NCI-H526 (cell line): ENCODE measurements around the gene SACS.
"Not testable (repeated sequence)": the region's sequence is repeated elsewhere in the genome, so short reads cannot be mapped to it uniquely, and the experiment has no call there.

Source experiments
- DNase-seq, 2 experiments: peaks; one replicate each; lab custom pipeline; 2025; lab: John Stamatoyannopoulos, UW

The SACS gene

DNA sequence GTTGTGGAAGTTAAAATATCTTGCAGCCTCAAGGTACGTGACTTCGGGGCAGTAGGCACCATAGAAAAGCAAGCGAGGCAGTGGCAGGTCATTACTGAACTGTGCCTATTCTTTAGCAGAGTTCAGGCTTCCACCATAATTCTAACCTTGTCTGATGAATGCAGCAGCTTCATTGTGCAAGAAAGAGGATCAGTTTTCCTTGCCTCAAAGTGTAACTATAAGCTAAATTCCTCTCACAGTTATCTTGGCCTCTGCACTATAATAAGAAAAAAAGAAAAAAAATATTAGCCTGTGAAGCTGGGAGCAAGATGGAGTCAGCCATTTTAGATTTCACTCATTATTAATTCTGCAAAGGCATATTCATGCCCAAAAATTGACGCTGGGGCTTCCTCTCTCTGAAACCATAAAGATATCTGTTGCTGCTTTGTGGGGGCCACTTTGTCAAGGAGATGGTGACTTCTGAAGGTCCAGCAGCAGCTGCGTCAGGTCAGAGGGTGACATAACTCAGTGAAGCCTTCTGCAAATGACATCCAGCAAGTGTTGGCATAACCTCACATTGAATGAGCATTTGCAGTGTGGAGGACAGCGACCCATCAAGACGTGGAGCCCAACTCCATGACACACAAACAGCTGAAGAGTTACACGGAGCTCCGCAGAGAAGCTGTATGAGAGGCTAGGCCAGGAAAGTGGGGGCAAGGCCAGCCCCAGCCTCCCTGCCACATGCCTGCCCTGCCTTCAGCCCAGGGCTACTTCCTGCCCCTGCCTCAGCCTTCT, 23.1 kb upstream of the SACS start:
- no peak for DNase-seq

DNA sequence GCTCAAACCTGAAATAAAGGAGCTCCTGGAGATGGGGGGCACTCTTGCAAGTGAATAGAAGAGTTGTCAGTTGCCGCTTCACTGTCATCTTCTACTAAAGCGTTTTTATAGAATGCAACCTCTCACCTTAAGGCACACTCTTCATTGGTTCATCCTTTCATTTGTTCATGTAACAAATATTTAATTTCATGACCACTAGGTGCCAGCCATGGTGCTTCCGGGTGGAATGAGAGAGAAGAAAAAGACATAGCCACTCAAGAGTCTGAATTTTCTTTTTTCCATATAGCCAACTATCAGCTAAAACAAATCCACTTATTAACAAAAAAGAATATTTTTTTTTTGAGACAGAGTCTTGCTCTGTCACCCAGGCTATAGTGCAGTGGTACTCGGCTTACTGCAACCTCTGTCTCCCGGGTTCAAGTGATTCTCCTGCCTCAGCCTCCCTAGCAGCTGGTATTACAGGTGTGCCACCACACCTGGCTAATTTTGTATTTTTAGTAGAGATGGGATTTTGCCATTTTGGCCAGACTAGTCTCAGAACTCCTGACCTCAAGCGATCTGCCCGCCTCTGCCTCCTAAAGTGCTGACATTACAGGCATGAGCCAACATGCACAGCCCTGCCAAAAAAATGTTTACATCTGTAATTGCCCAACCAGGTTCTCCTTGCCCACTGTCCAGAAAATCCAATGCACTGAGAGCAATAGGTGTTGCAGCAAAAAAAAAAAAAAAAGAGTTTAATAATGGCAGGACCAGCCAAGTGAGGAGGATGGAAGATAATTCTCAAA, 22.1 kb upstream of the SACS start:
- DNase-seq = no peak

DNA sequence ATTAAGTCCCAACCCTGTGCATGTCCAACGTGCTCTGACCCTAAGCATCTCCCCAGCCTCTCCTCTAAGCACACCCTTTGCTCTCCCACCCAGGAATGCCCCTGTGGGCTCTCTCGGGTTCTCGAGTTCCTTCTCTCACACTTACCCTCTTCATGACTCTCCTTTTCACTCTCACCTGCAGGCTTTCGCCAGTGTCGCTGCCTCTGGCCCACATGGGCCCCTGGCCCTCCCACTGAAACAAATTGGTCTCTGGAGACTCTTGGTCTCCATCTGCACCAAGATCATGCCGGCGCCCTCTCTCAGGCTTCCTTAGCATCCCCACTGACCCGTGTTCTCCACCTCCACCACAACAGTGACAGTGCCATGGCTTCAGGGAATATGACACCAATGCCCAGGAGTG, 19.6 kb upstream of the SACS start:
- no peak for DNase-seq

DNA sequence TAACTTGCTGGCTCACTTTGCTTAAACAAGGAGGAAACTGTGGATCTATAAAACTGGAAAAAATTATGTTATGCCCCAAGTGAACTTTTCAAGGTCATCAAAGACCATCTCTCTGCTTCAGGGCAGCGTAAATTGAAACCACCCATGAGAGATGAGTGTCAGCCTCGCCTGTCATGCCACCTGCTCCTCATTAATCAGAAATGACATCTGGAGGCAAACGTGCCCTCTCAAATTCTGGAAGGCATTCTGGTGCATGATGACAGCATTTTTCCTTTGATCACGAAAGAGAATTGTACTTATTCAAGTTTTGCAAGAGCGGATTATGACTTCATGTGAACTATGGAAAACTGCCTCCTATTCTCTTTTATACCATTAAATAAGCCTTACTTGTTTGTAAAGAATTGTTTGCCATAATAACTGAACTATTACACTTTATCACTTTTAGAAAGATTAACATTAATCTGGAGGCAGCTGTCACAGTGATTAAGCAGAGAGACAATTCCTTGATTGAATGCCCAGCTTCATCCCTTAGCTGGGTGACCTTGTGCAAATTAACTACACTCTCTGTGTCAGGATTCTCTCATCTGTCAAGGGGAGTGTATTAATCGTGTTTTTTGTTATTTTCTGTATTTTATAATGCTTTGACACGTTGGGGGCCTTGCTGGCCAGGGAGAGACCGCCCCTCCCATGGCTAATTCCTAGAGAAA, 17.0 kb upstream of the SACS start:
- DNase-seq = peak; percentile 36 to 72

DNA sequence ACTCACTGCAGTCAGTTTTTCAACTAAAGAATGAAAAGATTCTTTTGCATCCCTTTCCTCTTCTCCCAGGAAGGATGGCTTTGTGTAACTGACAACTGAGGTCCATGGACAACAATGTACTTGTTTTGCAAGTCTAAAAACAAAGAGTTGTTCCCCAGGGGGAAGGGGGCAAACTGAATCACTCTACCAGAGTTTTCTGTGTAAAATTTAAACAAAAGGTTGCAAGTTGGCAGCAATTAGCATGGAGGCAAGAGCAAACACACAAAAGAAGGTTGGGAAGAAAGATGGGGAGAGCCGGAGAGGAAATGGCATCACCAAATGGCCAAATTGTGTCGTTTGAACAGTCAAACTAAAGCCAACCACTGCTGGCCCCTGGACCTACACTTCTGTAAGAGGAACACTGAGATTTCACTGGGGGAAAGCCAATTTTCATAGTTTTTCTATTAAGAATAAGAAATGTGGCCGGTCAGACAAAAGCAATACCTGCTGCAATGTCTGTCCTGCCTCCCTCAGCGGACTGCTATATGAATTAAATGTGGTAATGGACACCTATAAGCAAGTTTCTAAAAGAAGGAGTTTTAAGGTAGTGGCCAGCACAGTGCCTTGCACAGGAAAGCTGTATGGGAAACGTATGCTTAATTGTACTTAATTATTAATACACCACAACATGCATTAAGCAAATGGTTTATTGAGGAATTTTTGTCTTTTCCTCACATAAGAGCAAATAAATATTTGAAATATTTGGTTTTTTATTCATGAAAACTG, 16.1 kb upstream of the SACS start:
- DNase-seq = peak in 1 of 2 experiments; percentile 24

DNA sequence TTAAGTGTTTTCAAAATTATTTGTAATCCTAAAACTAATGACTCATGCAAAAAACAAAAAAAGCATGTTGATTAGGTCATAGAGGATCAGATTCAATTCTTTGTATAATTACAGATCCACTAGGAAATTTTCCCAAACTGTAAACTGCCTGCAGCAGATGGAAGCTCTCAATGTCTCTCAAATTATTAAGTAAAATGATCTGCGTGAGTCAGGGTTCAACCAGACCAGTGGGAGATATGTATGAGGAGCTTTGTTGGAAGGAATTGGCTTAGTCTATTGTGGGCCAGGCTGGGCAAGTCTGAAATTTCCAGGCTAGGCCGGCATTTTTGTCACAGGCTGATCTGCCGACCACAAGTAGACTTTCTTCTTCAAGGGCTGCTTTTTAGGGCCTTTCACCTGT, 14.4 kb upstream of the SACS start:
- no peak for DNase-seq

DNA sequence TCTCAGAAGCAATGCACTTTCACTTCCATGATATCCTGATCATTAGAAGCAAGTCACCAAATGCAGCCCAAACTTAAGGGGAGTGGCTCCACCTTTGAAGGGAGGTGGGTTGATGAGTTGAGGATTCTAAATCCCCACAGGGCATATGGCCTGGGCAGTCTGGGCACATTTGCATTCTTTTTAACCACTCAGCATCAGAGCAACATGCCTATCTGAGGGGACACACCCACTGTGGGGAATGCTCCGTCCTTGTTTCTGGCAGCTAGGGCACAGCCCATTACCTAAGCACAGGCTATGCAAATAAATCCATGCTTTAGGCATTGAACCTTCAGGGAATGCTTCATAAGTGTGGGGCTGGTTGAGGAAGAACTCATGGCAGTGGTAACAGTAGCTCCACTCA, 12.3 kb upstream of the SACS start:
- peak; percentile 90 to 95 for DNase-seq

DNA sequence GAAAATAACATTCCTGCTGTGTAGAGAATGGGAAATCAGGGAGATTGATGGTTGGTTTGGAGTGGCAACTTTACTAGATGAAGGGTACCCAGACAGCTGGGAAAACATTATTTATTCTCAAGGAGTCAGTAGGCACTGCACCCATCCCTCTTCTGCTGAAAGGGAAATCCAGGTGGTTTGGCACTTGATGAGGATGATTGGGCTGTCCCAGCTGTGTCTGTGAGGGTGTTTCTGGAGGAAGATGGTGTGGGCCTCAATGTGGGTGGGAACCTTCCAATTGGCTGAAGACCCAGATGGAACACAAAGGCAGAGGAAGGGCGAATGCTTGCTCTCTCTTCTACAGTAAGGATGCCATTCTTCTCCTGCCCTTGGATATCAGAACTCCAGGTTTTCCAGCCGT, 10.4 kb upstream of the SACS start:
- DNase-seq = no peak

DNA sequence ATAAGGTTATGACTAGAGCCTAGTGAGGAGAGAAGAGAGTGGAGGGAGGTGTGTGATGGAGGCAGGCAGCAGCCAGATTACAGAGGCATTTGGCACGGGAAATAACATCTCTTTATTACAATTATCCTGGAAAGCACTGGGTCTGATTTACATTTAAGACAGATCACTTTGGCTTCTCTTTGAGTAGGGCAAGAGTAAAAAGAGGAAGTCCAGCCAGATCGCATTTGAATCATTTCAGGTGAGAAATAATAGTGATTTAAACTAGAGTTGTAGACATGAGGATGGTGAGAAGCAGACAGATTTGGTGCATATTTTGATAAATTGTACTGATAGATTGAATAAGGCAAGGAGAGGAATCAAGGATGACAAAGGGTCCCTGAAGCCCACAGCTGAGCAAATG, 9.6 kb upstream of the SACS start:
- DNase-seq = no peak

DNA sequence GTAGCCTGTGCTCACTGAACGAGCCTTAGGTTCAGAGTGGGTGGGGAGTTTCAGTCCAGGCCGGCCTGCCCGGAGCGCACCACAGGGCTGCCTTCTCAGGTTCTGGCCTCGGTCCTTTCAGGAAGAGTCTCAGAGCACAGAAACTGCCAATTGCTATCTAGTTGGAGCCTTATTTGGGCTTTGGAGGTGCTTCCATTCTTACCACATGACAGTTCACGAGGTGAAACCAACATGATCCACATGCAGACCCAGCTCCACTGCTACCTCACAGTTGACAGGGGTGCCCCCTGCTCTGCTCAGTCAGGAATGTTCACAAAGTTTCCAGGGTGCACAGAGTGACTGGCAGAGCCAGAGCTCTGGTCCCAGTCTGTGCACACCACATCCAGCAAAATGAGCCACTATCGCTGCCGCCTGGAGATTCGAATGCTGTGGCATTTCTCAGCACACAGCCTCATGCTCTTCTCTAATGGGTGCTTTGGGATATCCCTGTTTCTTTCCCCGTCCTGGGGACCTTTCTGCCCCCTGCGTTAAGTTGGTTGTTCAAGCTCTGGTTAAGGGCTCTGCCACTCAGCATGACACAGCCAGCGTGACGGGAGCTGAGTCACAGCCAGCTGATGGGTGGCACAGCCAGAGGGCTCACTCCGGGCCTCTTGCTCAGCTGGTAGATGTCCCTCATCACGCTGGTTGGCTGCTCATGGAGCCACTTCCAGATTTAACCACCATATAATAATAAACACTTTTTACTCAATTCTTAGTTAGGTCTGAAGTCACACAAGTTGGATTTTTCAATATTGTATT, 7.5 kb upstream of the SACS start:
- no peak for DNase-seq

DNA sequence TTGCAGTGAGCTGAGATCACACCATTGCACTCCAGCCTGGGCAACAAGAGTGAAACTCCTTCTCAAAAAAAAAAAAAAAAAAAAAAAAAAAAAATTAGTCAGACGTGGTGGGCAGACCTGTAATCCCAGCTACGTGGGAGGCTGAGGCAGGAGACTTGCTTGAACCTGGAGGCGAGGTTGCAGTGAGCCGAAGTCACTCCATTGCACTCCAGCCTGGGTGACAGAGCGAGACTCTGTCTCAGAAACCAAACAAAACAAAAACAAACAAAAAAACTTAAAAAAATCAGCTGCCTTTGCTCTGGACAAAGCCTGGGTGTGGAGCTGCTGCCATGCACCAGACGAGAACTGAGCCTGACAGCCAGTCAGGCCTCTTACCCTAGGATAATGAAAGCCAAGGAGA, 6.8 kb upstream of the SACS start:
- not testable (repeated sequence) for DNase-seq

DNA sequence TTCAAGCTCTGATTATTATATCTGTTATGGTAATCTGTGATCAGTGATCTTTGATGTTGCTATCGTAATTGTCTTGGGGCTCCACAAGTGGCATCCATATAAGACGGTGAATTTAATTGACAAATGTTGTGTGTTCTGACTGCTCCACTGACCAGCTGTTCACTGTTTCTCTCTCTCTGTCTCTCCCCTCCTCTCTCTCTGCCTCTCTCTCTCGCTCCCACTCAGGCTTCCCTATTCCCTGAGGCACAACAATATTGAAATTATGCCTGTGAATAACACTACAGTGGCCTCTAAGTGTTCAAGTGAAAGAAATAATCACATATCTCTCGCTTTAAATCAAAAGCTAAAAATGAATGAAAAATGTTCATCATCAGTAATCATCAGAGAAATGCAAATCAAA, 4.4 kb upstream of the SACS start:
- DNase-seq = peak in 1 of 2 experiments; percentile 14

DNA sequence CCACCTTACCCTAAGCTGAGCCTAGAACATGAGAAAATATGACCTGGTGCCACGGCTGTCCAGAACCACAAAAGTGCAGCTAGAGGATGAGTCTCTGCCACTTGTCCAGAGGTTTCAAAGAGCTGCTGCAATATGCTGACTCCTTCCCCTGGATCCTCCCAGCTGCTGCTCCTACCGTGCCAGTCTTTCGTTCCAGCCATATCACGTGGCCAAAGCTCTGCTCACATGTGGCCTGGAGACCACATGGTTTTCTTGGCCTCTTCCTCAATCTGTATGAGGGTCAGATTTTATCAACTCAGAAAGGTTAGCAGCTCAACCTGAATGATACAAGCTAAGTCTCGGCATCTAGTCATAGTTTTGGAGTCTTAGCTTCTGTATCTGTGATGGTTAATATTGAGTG, 3.2 kb upstream of the SACS start:
- DNase-seq = no peak

DNA sequence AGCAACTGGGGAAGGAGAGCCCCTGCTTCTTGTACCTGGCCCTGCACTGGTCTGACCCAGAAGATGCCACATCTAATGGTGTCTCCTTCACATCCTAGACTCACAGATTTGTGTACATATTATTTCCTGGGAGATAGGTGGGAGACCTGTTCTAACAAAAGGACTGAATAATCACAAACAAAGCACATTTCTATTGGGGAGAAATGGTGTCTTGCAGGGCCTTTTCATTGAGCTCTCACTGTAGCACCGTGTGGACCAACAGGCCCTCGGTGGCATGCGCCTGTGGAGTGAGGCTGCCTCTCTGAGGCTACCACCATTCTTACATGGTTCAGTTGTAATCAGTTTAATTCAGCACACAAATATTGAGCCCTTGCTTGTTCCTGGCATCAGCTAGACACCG, 989 bp upstream of the SACS start:
- no peak for DNase-seq

DNA sequence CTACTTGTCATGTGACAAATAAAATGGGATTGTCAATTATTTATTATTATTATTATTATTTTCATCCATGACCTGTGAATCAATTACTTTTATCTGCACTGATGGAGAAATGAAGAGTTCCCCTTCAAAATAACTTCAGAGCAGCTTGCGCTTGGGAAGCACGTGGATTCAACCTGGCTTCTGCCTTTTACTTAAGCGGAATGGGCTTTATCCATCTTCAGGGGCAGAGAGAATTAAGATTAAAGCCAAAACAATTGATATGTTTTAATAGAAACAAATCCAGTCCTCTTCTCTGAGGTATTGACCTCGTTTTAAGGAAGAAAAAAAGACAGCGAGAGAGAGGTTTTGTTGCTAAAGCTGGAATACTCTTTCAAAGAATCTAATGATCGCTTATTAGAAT, 876 bp downstream of the SACS start:
- DNase-seq = no peak

DNA sequence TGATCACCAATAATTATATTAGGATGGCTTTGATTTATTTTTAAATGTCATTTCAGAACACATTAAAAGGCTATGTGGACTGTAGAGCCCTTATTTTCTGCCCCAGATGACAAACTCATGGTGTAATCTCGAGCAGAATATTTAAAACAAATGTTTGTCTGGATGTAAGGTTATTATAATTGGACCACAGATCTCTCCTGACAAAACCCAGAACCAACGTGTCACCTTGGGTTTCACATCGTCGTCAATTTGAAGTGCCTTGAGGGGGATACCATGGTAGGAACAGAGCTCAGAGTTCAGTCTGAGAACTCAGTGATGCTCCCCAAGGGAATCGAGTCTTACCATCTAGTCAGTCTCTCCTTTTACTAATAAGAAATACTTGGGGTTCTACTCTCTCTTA, 2.8 kb downstream of the SACS start:
- DNase-seq = no peak

DNA sequence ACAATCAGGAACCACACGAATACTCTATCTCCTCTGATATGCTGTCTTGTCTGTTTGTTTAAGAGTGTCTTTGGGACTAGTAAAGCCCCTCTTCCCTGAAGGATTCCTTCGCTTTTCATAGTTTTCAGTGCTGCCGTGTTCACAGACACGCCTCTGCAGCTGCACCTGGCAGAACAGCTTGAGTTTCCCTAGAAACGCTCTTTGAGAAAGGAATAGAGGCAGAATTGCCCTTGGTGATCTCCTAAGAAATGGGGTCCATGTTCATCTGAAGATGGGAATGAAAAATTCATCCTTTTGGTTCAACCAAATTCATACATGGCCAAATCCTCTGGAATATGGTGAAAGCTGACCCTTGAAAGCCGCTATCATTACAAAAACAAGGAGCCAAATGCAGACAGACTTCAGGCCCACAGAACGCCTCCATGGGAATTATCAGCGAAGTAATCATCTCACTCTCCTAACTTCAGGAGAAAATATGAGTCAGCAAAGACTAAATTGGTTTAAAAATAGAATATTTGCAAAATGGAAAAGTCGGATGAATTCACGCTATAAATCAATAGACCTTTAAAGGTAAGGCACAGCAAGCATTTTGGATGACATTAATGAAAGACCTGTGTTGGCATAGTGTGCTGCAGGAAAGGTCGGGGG, 5.5 kb downstream of the SACS start:
- DNase-seq = no peak

DNA sequence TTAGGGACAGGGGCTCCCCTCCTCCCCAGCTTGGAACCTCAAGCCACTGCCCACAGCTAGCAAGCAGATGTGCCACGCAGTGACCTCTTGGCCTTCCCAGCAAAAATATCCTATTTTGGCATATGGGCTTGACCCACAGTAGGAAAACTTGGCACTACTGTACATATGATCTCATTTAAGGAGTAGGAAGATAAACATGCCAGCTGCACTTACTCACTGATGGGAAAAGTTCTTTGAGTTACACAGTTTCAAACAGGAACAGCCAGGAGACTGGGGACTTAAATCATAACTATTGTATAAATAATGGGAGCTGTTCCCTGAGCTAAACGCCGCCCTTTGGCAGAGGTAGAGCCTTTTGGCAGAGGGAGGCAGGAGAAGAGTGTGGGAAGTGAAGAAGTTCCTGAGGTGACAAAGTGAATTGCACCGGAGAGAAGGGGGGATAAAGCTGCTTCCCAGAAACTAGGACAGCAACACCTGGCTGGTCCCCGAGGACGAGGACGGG, 6.1 kb downstream of the SACS start:
- DNase-seq = no peak

DNA sequence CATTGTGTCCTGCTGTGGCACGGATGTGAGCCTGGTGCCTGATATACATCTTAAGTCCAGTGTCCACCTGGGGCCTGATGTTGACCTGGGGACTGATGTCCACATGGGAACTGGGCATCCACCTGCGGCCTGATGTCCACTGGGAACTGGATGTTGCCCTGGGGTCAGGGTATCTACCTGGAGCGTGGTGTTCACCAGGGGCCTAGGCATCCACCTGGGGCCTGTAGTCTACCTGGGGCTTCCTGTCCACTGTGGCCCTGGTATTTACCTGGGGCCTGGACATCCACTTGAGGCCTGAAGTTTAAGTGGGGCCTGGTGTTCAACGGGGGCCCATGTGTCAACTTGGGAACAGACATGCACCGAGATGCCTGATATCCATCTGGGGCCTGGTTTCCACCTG, 11.9 kb downstream of the SACS start:
- no peak for DNase-seq

DNA sequence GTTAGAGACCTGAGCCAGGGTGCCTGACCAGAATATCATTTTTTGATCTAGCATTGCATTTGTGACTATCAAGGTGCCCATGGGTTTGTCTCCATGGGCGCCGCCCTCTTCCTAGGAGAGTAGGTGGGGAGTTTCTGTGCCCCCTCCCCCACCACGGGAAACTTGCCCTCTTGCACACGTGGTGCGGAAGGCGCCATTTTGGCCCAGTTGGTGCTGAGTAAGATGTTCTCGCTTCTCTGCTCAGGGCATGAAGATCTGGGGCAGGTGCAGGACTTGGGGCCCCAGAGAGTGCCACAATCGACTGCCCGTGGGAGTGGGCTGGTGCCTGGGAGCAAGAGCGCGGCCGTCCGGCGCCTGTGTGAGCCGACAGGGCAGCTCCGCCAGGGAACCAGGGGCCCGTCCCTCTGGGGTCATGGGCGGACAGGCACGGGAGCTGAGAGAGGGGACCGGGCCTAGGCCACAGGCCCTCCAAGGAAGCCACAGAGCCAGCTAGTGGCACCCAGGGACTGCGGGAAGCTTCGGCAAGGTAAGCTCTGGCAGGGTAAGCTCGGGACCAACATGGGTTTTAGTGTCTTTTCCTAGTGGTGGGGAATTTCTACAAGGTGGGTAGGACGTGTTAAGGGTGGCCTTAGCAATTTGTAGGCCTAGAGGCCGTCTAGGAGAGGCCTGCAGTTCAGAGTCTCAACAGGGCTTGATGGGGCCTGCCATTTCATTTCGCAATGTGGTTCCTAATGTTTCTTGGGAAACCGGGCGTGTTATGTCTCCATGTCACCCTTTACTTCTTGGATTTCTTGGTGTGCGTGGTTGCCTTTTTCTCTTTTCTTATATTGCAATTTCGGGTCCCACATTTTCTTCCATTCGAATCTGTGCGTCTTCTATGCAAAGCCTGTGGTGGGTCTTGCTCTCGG, 14.5 kb downstream of the SACS start:
- DNase-seq = no peak
